Measurements from ENCODE around the gene DAB1.

The DAB1 gene

DNA sequence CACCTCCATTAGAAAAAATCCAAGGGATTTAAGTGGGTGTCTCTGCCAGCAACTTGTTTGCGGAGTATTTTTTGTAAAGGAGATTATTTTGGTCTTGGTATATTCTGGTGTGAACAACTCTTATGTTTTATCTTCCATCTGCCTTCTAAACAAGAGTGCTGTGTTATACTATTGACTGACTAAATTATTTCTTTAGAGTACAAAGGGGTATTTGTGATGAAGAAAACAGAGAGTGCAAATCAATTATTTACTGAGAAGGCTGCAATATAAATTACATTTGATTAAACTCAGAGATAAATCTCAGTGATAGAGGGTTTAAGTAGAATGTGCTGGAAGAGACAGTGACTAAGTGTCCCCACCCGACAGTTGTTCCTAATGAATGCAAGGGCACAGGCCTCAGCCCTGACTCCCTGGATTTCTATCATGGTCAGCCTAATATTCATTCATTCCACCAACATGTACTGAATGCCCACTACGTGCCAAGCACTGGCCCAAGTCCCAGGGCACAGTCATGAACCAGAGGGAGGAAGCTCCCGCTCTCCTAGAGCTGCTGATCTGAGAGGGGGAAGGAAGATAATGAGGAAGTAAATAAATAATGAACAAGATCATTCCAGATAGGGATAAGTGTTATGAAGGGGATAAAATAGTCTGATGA lies 261.1 kb downstream of the DAB1 start:
- no peak for DNase-seq (ENCODE audit: low read depth)
- TF ChIP-seq, protein P1, sequence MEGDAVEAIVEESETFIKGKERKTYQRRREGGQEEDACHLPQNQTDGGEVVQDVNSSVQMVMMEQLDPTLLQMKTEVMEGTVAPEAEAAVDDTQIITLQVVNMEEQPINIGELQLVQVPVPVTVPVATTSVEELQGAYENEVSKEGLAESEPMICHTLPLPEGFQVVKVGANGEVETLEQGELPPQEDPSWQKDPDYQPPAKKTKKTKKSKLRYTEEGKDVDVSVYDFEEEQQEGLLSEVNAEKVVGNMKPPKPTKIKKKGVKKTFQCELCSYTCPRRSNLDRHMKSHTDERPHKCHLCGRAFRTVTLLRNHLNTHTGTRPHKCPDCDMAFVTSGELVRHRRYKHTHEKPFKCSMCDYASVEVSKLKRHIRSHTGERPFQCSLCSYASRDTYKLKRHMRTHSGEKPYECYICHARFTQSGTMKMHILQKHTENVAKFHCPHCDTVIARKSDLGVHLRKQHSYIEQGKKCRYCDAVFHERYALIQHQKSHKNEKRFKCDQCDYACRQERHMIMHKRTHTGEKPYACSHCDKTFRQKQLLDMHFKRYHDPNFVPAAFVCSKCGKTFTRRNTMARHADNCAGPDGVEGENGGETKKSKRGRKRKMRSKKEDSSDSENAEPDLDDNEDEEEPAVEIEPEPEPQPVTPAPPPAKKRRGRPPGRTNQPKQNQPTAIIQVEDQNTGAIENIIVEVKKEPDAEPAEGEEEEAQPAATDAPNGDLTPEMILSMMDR (IDR thresholded peaks at IDR 0.05; ENCODE audit: control insufficient read depth, insufficient read depth, low read depth, low read length, missing control alignments): no peak
- H3K4me3 ChIP-seq (ENCODE audit: control insufficient read depth, low read depth, low read length): no peak overlapping the region

- no peak overlapping the region for H3K4me3 ChIP-seq (ENCODE audit: control insufficient read depth, low read depth, low read length)
- no peak for DNase-seq (ENCODE audit: low read depth)
- TF ChIP-seq, protein P1 (IDR thresholded peaks at IDR 0.05; ENCODE audit: control insufficient read depth, insufficient read depth, low read depth, low read length, missing control alignments): no peak
Observed at GRCh38 chr1:57160594-57160993, 263.3 kb downstream of the DAB1 start.

DNA sequence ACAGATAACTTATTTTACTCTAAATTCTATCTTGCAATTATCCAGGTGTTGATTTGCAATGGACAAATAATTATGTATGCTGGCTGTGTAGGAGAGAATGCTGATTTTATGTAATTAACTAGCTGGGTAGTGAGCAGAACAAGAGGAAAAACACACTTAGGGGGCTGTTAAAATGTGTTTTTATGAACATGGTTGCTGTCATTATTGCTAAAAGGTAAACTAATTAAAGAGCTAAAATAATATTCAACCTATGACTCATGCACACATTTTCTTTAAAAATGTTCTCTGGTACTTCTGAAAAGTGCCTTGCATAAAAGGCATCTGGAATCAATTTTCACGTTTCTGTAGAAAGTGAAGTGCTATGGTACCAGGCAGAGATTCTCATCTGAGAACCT lies 265.3 kb downstream of the DAB1 start:
- no peak for DNase-seq (ENCODE audit: low read depth)
- H3K4me3 ChIP-seq (ENCODE audit: control insufficient read depth, low read depth, low read length): no peak overlapping the region
- TF ChIP-seq, protein P1 (IDR thresholded peaks at IDR 0.05; ENCODE audit: control insufficient read depth, insufficient read depth, low read depth, low read length, missing control alignments): no peak

- no peak for DNase-seq (ENCODE audit: low read depth)
- TF ChIP-seq, protein P1 (IDR thresholded peaks at IDR 0.05; ENCODE audit: control insufficient read depth, insufficient read depth, low read depth, low read length, missing control alignments): no peak
- no peak overlapping the region for H3K4me3 ChIP-seq (ENCODE audit: control insufficient read depth, low read depth, low read length)
Observed at GRCh38 chr1:57157818-57158603, 265.8 kb downstream of the DAB1 start.

GRCh38 chr1:57156907-57157306 lies 267.0 kb downstream of the DAB1 start:
- TF ChIP-seq, protein P1 (IDR thresholded peaks at IDR 0.05; ENCODE audit: control insufficient read depth, insufficient read depth, low read depth, low read length, missing control alignments): no peak
- no peak overlapping the region for H3K4me3 ChIP-seq (ENCODE audit: control insufficient read depth, low read depth, low read length)
- DNase-seq (ENCODE audit: low read depth): no peak

DNA sequence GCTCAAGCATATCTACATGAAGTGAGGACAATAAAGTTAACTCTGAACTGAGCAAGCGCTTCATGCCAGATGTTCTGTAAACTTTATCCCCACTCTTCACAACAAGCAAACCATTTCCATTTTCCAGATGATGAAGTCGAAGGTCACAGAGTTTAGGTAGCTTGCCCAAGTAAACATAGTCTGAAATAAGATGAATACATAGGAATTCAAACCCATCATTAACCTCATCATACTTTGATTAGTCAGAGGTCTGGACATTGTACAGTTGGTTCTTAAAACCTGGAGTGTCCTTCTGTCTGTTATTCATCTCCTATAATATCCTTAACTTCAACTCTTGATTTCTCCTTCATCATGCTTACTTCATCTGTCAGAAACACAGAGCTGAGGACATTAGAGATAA lies 277.8 kb downstream of the DAB1 start:
- H3K4me3 ChIP-seq (ENCODE audit: control insufficient read depth, low read depth, low read length): no peak overlapping the region
- no peak for DNase-seq (ENCODE audit: low read depth)
- TF ChIP-seq, protein P1 (IDR thresholded peaks at IDR 0.05; ENCODE audit: control insufficient read depth, insufficient read depth, low read depth, low read length, missing control alignments): no peak
